Breast epithelium (tissue), 4 donors: Measurements from ENCODE around the gene METTL21C. TPM values are rescaled to one million over a fixed set of nuclear protein-coding genes. Genes with fewer than 3 reads are reported as not detected.

Experiments used
- DNase-seq, 2 donors: peaks; one replicate each; pipeline ENCODE4 v3.0.0-alpha.2; 2019; ENCODE audit warnings: low spot score in 2 of 2
- H3K27ac ChIP-seq, 2 donors: fragments of 200-600 bp; sonication (generic) in 1 of 2; one replicate each; pipeline ENCODE4 v1.5.1; 2016 to 2019; ENCODE audit warnings: mild to moderate bottlenecking in 1 of 2
- H3K27me3 ChIP-seq, 2 donors: fragments of 200-600 bp; sonication (generic) in 1 of 2; one replicate each; pipeline versions ENCODE4 v1.5.1 to v1.6.0; 2017 to 2019; ENCODE audit warnings: control low read depth in 1 of 2, mild to moderate bottlenecking in 1 of 2
- H3K36me3 ChIP-seq: fragments of 200-600 bp; one replicate; pipeline ENCODE4 v1.5.1; 2019
- H3K4me1 ChIP-seq, 2 donors: fragments of 200-600 bp; sonication (generic); one replicate each; pipeline ENCODE4 v1.5.1; 2016 to 2019; ENCODE audit warnings: control low read depth in 1 of 2
- H3K4me3 ChIP-seq, 3 donors: fragments of 200-600 bp; sonication (generic); 1 replicate in 2 of 3; 2 replicates in 1 of 3; pipeline ENCODE4 v1.5.1; 2016 to 2019; ENCODE audit warnings: mild to moderate bottlenecking in 3 of 3, moderate library complexity in 2 of 3
- H3K9me3 ChIP-seq, 2 donors: fragments of 200-600 bp; sonication (generic) in 1 of 2; one replicate each; pipeline ENCODE4 v1.5.1; 2016 to 2019; ENCODE audit warnings: control low read depth in 1 of 2
- CTCF ChIP-seq, 3 donors: fragments of 450-650 bp; IDR thresholded peaks; one replicate each; pipeline ENCODE4 v1.5.1; 2016 to 2017; ENCODE audit warnings: antibody characterized with exemption in 3 of 3, mild to moderate bottlenecking in 3 of 3, moderate library complexity in 3 of 3
- POLR2A ChIP-seq: fragments of 450-650 bp; IDR thresholded peaks from one replicate; pipeline ENCODE4 v1.6.1; 2016; ENCODE audit warnings: antibody characterized with exemption, mild to moderate bottlenecking, moderate library complexity
- POLR2AphosphoS5 ChIP-seq, 3 donors: sonication (generic); formaldehyde crosslinking; IDR thresholded peaks; one replicate each; pipeline ENCODE4 v1.6.1; 2017; ENCODE audit warnings: antibody characterized with exemption in 3 of 3
- intact Hi-C: fragments of 100-400 bp; cut with DNase I; formaldehyde crosslinking; loops from one replicate; pipeline ENCODE4 v1.15.1; 2023; ENCODE audit warnings: low total_unique reads
- total RNA-seq, 3 donors: library from RNA; depleted of rRNA; stranded (reverse); fragments of >200 nt; gene quantifications; one replicate each; pipeline ENCODE4 v1.1.0, GENCODE V29; 2016

The METTL21C gene
- total RNA-seq, 3 donors from 2014 or later: not detected

DNA sequence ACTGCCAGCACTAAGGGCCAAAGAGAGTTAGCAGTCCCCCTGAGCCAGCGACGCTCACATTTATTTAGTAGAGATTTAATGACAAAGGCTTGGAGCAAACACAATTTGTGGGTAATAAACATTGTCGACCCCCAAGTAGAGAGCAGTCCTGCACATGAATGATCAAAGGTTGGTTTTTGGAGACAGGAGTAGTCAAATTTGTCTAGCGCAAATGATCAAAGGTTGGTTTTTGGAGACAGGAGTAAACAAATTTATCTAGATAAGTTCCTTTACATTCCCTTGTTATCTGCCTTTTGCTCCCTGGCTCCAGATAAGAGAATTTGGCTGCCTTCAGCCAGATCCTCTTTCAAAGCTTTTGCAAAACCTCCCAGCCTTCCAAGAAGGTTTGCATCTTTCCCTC lies 26.9 kb downstream of the METTL21C start:
- intact Hi-C loops: no loop called here
- TF ChIP-seq POLR2A: no peak
- no peak for TF ChIP-seq CTCF (IDR thresholded peaks at IDR 0.05)
- TF ChIP-seq POLR2AphosphoS5 (IDR thresholded peaks at IDR 0.05): no peak
- no peak for DNase-seq
- Histone ChIP-seq H3K27ac (no peak overlapping the region), H3K27me3 (no peaks in the 10 kb centered on the region), H3K4me1 (no peaks in the 10 kb centered on the region), H3K9me3 (peaks cover 0 to 15% of the 10 kb centered on the region in 2 donors), H3K36me3 (peaks cover 16% of the 10 kb centered on the region), H3K4me3 (no peak overlapping the region)

- TF ChIP-seq CTCF (IDR thresholded peaks at IDR 0.05) (no peak), POLR2AphosphoS5 (IDR thresholded peaks at IDR 0.05) (no peak), POLR2A (no peak)
- no peak overlapping the region for H3K27ac ChIP-seq
- H3K36me3 ChIP-seq: peaks cover 11% of the 10 kb centered on the region
- no peak for DNase-seq
- H3K27me3 ChIP-seq: no peaks in the 10 kb centered on the region
- H3K4me1 ChIP-seq: no peaks in the 10 kb centered on the region
- no peak overlapping the region for H3K4me3 ChIP-seq
- peaks cover 0 to 15% of the 10 kb centered on the region in 2 donors for H3K9me3 ChIP-seq
- intact Hi-C loops: no loop called here
Observed at GRCh38 chr13:102667023-102667422, 27.8 kb downstream of the METTL21C start.

DNA sequence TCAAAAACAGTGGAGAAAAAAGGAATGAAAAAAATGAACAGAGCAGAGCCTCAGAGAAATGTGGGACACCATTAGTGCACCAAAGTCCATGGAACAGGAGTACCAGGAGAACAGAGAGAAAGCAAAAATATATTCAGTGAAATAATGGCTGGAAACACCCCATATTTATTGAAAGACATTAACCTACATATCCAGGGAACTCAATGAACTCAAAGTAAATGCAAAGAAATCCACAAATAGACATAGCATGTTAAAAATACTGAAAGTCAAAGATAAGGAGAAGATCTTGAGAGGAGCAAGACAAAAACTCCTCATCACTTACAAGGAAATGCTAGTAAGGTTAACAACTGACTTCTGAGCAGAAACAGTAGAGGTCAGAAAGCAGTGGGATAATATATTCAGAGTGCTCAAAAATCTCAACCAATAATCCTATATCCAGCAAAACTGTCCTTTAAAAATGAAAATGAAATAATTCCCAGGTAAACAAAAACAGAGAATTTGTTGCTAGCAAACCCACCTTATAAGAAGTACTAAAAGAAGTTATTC lies 35.6 kb downstream of the METTL21C start:
- H3K4me1 ChIP-seq: no peaks in the 10 kb centered on the region
- H3K4me3 ChIP-seq: no peak overlapping the region
- DNase-seq: no peak
- peaks cover under 1% of the 10 kb centered on the region for H3K36me3 ChIP-seq
- H3K27me3 ChIP-seq: no peaks in the 10 kb centered on the region
- H3K9me3 ChIP-seq: no peaks in the 10 kb centered on the region
- TF ChIP-seq CTCF (IDR thresholded peaks at IDR 0.05) (no peak), POLR2A (no peak), POLR2AphosphoS5 (IDR thresholded peaks at IDR 0.05) (no peak)
- intact Hi-C loops: no loop called here
- H3K27ac ChIP-seq: no peak overlapping the region

DNA sequence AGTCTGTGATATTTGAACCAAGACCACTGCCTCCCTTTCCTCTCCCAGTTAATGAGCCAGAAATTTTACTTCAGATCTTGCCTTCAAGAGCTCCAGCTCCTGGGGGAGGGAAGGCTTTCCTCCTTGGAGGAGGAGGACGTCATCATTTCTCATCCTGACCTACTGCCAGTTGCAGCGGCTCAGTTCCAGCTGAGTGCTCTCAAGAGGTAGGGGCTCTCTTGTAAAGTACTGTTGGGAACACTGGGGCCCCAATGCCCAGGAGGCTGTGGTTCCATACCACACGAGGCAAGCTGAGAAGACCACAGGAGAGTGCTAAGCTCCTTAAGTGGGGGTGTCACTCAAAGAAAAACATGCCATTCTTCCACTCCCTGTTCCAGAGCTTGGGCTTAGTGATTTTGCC lies 36.2 kb downstream of the METTL21C start:
- TF ChIP-seq POLR2A (no peak), POLR2AphosphoS5 (IDR thresholded peaks at IDR 0.05) (no peak), CTCF (IDR thresholded peaks at IDR 0.05) (no peak)
- H3K27me3 ChIP-seq: no peaks in the 10 kb centered on the region
- DNase-seq: no peak
- intact Hi-C loops: no loop called here
- no peak overlapping the region for H3K4me3 ChIP-seq
- H3K9me3 ChIP-seq: no peaks in the 10 kb centered on the region
- no peaks in the 10 kb centered on the region for H3K36me3 ChIP-seq
- H3K27ac ChIP-seq: no peak overlapping the region
- no peaks in the 10 kb centered on the region for H3K4me1 ChIP-seq

GRCh38 chr13:102657630-102658029 lies 37.2 kb downstream of the METTL21C start:
- Histone ChIP-seq H3K9me3 (no peaks in the 10 kb centered on the region), H3K4me3 (no peak overlapping the region), H3K27me3 (no peaks in the 10 kb centered on the region), H3K4me1 (no peaks in the 10 kb centered on the region), H3K27ac (no peak overlapping the region), H3K36me3 (no peaks in the 10 kb centered on the region)
- intact Hi-C loops: no loop called here
- DNase-seq: no peak
- TF ChIP-seq CTCF (IDR thresholded peaks at IDR 0.05) (no peak), POLR2A (no peak), POLR2AphosphoS5 (IDR thresholded peaks at IDR 0.05) (no peak)
